ENCODE data around the gene MRS2. TPM values are rescaled to one million over a fixed set of nuclear protein-coding genes. Genes with fewer than 3 reads are reported as not detected.

Gene MRS2
- total and polyA plus RNA-seq, 9 donors: 10.0 to 20.6 (median 16.4) TPM

- no peaks in the 10 kb centered on the region for H3K4me1 ChIP-seq (ENCODE audit: insufficient read depth)
- WGBS, 3 donors: 47 to 79% (median 56%) methylated on average over 4 of the region's 4 CpGs
- no peaks in the 10 kb centered on the region for H3K27me3 ChIP-seq
- no peak overlapping the region for H3K27ac ChIP-seq
- no peak overlapping the region for H3K4me3 ChIP-seq
- DNase-seq: no peak
- intact Hi-C loops (cut with DNase I): no loop called here
- no peaks in the 10 kb centered on the region for H3K36me3 ChIP-seq
- TF ChIP-seq CTCF (IDR thresholded peaks at IDR 0.05) (no peak), POLR2A (IDR thresholded peaks at IDR 0.05) (no peak), EP300 (IDR thresholded peaks at IDR 0.05) (no peak)
- no peaks in the 10 kb centered on the region for H3K9me3 ChIP-seq
Measured at GRCh38 chr6:24444588-24444987, 41.9 kb downstream of the MRS2 start.

GRCh38 chr6:24445704-24446103 is 43.0 kb downstream of the MRS2 start:
- TF ChIP-seq CTCF (IDR thresholded peaks at IDR 0.05): no peak
- TF ChIP-seq EP300 (IDR thresholded peaks at IDR 0.05): no peak
- TF ChIP-seq POLR2A (IDR thresholded peaks at IDR 0.05): no peak
- H3K27me3 ChIP-seq: no peaks in the 10 kb centered on the region

GRCh38 chr6:24446670-24447069 is 43.9 kb downstream of the MRS2 start:
- intact Hi-C loops (cut with DNase I): no loop called here
- Histone ChIP-seq H3K36me3 (no peaks in the 10 kb centered on the region), H3K27me3 (no peaks in the 10 kb centered on the region), H3K27ac (no peak overlapping the region), H3K4me1 (ENCODE audit: insufficient read depth) (no peaks in the 10 kb centered on the region), H3K4me3 (no peak overlapping the region), H3K9me3 (no peaks in the 10 kb centered on the region)
- TF ChIP-seq CTCF (IDR thresholded peaks at IDR 0.05) (no peak), EP300 (IDR thresholded peaks at IDR 0.05) (no peak), POLR2A (IDR thresholded peaks at IDR 0.05) (no peak)
- no peak for DNase-seq
- WGBS, 3 donors: 81 to 89% (median 89%) methylated on average over 7 of the region's 7 CpGs

More at GRCh38 chr6:24445704-24446103, 43.0 kb downstream of the MRS2 start:
- H3K9me3 ChIP-seq: no peaks in the 10 kb centered on the region
- 65 to 77% (median 70%) methylated on average over 4 of the region's 4 CpGs for WGBS, 3 donors
- H3K27ac ChIP-seq: no peak overlapping the region
- no peak overlapping the region for H3K4me3 ChIP-seq
- intact Hi-C loops (cut with DNase I): no loop called here
- no peaks in the 10 kb centered on the region for H3K36me3 ChIP-seq
- DNase-seq: no peak
- no peaks in the 10 kb centered on the region for H3K4me1 ChIP-seq (ENCODE audit: insufficient read depth)

GRCh38 chr6:24448396-24448795 is 45.7 kb downstream of the MRS2 start:
- WGBS, 3 donors: 67 to 87% (median 69%) methylated on average over 4 of the region's 4 CpGs
- no peak for TF ChIP-seq EP300 (IDR thresholded peaks at IDR 0.05)
- TF ChIP-seq CTCF (IDR thresholded peaks at IDR 0.05): no peak
- no peak for TF ChIP-seq POLR2A (IDR thresholded peaks at IDR 0.05)
- DNase-seq: no peak
- H3K36me3 ChIP-seq: no peaks in the 10 kb centered on the region
- no peaks in the 10 kb centered on the region for H3K4me1 ChIP-seq (ENCODE audit: insufficient read depth)
- no peak overlapping the region for H3K4me3 ChIP-seq
- H3K27me3 ChIP-seq: no peaks in the 10 kb centered on the region
- intact Hi-C loops (cut with DNase I): no loop called here
- no peak overlapping the region for H3K27ac ChIP-seq
- H3K9me3 ChIP-seq: no peaks in the 10 kb centered on the region
